DOHH2 (cell line): ENCODE measurements around the gene CCIN.
"Not testable (repeated sequence)": the region's sequence is repeated elsewhere in the genome, so short reads cannot be mapped to it uniquely, and the experiment has no call there.

ENCODE experiments used
- H3F3A ChIP-seq: fragments of 200-600 bp; sonication (generic), shearing (Covaris generic); 2 replicates; pipeline ENCODE4 v1.6.0; 2016; ENCODE audit warnings: antibody characterized with exemption, mild to moderate bottlenecking; ENCODE audit not compliant: control insufficient read depth, insufficient read depth
- H3K27ac ChIP-seq: fragments of 200-600 bp; sonication (generic); 2 replicates; pipeline ENCODE4 v1.5.1; 2014; ENCODE audit warnings: low read depth, mild to moderate bottlenecking, low read length, moderate library complexity
- H3K27me3 ChIP-seq: fragments of 200-600 bp; sonication (generic); 2 replicates; pipeline ENCODE4 v1.6.1; 2014; ENCODE audit warnings: mild to moderate bottlenecking, low read length, mixed read lengths; ENCODE audit not compliant: control insufficient read depth
- H3K36me3 ChIP-seq: fragments of 200-600 bp; sonication (generic); 2 replicates; pipeline ENCODE4 v1.6.1; 2014; ENCODE audit warnings: mild to moderate bottlenecking, low read length, moderate library complexity, mixed read lengths; ENCODE audit not compliant: control insufficient read depth
- H3K4me1 ChIP-seq: fragments of 200-600 bp; sonication (generic); 2 replicates; pipeline ENCODE4 v1.6.1; 2014; ENCODE audit warnings: mild to moderate bottlenecking, low read length, mixed read lengths; ENCODE audit not compliant: control insufficient read depth
- H3K4me2 ChIP-seq: fragments of 200-600 bp; sonication (generic); 2 replicates; pipeline ENCODE4 v1.6.0; 2014; ENCODE audit warnings: mild to moderate bottlenecking, low read length, moderate library complexity
- H3K4me3 ChIP-seq: fragments of 200-600 bp; sonication (generic); 2 replicates; pipeline ENCODE4 v1.5.1; 2014; ENCODE audit warnings: mild to moderate bottlenecking, low read length, mixed read lengths
- H3K79me2 ChIP-seq: fragments of 200-600 bp; sonication (generic); 2 replicates; pipeline ENCODE4 v1.6.1; 2014; ENCODE audit warnings: mild to moderate bottlenecking, low read length, mixed read lengths; ENCODE audit not compliant: control insufficient read depth
- H3K9me2 ChIP-seq: fragments of 200-600 bp; sonication (generic); replicated peaks from 2 replicates; pipeline ENCODE4 v1.6.1; 2014; ENCODE audit warnings: mild to moderate bottlenecking, low read length, mixed read lengths; ENCODE audit not compliant: control insufficient read depth
- H3K9me3 ChIP-seq: fragments of 200-600 bp; sonication (generic); 2 replicates; pipeline ENCODE4 v1.6.1; 2014; ENCODE audit warnings: antibody characterized with exemption, low read length, mixed read lengths; ENCODE audit not compliant: control insufficient read depth, insufficient read depth
- H4K20me1 ChIP-seq: fragments of 200-600 bp; sonication (generic); 2 replicates; pipeline ENCODE4 v1.6.0; 2014; ENCODE audit warnings: low read depth, mild to moderate bottlenecking, antibody characterized with exemption, low read length, moderate library complexity; ENCODE audit not compliant: control insufficient read depth, insufficient read depth
- EZH2phosphoT487 ChIP-seq: fragments of 200-600 bp; sonication (generic); IDR thresholded peaks from 2 replicates; pipeline ENCODE4 v1.6.1; 2017; ENCODE audit warnings: borderline replicate concordance, mild to moderate bottlenecking, antibody characterized with exemption, low read length, moderate library complexity, mixed read lengths
- TF ChIP-seq, protein P1 (sequence below): fragments of 200-600 bp; sonication (generic); IDR thresholded peaks from one replicate; pipeline ENCODE4 v1.5.1; 2014; ENCODE audit warnings: antibody characterized with exemption, mild to moderate bottlenecking, low read depth, low read length; ENCODE audit not compliant: poor library complexity, severe bottlenecking

Gene CCIN

DNA sequence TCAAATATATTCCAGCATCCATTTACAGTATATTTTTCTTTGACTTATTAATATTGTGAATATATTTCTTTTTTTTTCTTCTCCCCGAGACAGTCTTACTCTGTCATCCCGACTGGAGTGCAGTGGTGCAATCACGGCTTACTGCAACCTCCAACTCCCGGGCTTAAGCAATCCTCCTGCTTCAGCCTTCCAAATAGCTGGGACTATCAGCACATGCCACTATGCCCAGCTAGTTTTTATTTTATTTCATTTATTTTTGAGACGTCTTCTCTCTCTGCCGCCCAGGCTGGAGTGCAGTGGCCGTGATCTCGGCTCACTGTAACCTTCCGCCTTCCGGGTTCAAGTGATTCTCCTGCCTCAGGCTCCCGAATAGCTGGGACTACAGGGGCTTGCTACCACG is 40.0 kb upstream of the CCIN start:
- TF ChIP-seq EZH2phosphoT487 = no peak
- TF ChIP-seq, protein P1, sequence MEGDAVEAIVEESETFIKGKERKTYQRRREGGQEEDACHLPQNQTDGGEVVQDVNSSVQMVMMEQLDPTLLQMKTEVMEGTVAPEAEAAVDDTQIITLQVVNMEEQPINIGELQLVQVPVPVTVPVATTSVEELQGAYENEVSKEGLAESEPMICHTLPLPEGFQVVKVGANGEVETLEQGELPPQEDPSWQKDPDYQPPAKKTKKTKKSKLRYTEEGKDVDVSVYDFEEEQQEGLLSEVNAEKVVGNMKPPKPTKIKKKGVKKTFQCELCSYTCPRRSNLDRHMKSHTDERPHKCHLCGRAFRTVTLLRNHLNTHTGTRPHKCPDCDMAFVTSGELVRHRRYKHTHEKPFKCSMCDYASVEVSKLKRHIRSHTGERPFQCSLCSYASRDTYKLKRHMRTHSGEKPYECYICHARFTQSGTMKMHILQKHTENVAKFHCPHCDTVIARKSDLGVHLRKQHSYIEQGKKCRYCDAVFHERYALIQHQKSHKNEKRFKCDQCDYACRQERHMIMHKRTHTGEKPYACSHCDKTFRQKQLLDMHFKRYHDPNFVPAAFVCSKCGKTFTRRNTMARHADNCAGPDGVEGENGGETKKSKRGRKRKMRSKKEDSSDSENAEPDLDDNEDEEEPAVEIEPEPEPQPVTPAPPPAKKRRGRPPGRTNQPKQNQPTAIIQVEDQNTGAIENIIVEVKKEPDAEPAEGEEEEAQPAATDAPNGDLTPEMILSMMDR = no peak
- H3K27me3 ChIP-seq = no peaks in the 10 kb centered on the region
- H3K79me2 ChIP-seq = no peaks in the 10 kb centered on the region
- no peak overlapping the region for H3K27ac ChIP-seq
- no peaks in the 10 kb centered on the region for H3K9me3 ChIP-seq
- H3F3A ChIP-seq = no peaks in the 10 kb centered on the region
- no peak overlapping the region for H3K4me2 ChIP-seq
- H3K4me3 ChIP-seq = no peak overlapping the region
- no peaks in the 10 kb centered on the region for H3K9me2 ChIP-seq
- no peaks in the 10 kb centered on the region for H3K4me1 ChIP-seq
- no peaks in the 10 kb centered on the region for H4K20me1 ChIP-seq
- no peaks in the 10 kb centered on the region for H3K36me3 ChIP-seq

DNA sequence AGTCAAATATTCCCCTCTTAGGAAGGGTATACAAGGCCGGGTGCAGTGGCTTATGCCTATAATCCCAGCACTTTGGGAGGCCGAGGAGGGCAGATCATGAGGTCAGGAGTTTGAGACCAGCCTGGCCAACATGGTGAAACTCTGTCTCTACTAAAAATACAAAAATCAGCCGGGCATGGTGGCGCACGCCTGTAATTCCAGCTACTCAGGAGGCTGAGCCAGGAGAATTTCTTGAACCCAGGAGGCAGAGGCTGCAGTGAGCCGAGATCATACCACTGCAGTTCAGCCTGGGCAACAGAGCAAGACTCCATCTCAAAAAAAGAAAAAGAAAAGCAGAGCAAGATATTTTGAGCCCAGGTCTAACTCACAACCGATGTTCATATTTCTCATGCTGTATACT is 37.5 kb upstream of the CCIN start:
- H3F3A ChIP-seq, H3K9me2 ChIP-seq, H3K27ac ChIP-seq, H3K79me2 ChIP-seq, H3K4me3 ChIP-seq, H4K20me1 ChIP-seq, H3K4me1 ChIP-seq, H3K9me3 ChIP-seq, H3K4me2 ChIP-seq, H3K36me3 ChIP-seq: not testable (repeated sequence)
- peaks cover 19% of the 10 kb centered on the region for H3K27me3 ChIP-seq

DNA sequence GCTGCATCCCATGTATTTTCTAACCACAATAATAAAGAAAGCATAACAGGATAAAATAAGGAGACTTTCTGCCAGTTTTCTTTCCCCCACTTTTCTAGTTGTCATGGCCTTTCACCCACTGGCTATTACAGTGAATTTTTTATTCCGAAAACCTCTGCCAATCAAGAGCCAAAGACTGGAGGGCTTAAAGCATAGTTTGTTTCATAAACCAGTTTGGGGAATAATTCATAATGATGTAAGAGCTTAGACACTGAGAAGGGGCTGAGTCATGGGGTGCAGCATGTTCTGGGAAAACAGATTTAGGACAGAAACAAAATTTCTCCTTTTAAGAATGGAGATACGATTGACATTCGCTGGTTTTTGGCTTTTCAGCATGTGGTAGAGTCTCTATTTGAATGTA is 37.1 kb upstream of the CCIN start:
- Histone ChIP-seq H3K79me2 (no peaks in the 10 kb centered on the region), H4K20me1 (no peaks in the 10 kb centered on the region), H3K9me2 (no peaks in the 10 kb centered on the region), H3K4me2 (no peak overlapping the region), H3F3A (no peaks in the 10 kb centered on the region), H3K27ac (no peak overlapping the region), H3K9me3 (no peaks in the 10 kb centered on the region), H3K4me1 (peaks cover 7% of the 10 kb centered on the region; the same call in 1 of the 2 replicates), H3K4me3 (no peak overlapping the region), H3K27me3 (peaks cover 24% of the 10 kb centered on the region), H3K36me3 (no peaks in the 10 kb centered on the region)
- TF ChIP-seq EZH2phosphoT487 = no peak
- TF ChIP-seq, protein P1 = no peak

DNA sequence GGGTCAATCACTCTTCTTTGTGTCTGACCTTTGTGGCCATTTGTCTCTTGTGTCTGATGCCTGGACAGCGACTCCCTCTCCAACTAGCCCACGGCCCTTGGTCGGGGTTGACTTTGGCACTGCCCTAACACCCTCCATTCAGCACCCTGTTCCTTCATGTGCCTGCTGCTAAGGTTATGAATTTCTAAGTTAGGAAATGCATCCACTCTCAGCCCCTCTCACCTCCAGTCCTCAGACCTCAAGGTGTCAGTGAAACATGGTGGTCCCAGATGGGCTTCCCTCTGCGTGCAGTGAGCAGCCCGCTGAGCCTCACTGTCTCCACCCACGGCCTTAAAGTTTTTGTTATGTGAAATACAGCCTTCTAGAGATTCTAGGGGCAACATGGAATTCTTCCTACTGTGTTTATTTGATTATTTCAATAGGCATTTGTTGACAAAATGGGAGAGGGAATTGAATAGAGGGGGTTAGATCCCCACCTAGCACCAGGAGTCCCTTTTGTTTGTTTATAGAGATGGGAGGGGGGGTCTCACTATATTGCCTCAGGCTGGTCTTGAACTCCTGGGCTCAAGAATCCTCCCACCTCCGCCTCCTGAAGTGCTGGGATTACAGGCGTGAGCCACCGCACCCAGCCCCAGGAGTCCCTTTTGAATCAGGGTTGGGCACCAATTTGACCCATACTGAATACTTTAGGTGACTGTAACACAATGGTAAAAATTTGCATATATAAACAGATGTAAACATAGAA is 34.3 kb upstream of the CCIN start:
- H3K4me3 ChIP-seq = no peak overlapping the region
- peaks cover 38% of the 10 kb centered on the region for H3K27me3 ChIP-seq
- H3K4me2 ChIP-seq = no peak overlapping the region
- H3K9me3 ChIP-seq = no peaks in the 10 kb centered on the region
- H4K20me1 ChIP-seq = no peaks in the 10 kb centered on the region
- TF ChIP-seq EZH2phosphoT487 = no peak
- TF ChIP-seq, protein P1 = no peak
- H3K27ac ChIP-seq = no peak overlapping the region
- no peaks in the 10 kb centered on the region for H3K9me2 ChIP-seq
- H3K36me3 ChIP-seq = no peaks in the 10 kb centered on the region
- H3K79me2 ChIP-seq = no peaks in the 10 kb centered on the region
- H3K4me1 ChIP-seq = peaks cover 11% of the 10 kb centered on the region; the same call in 1 of the 2 replicates
- no peaks in the 10 kb centered on the region for H3F3A ChIP-seq
